Left lung (tissue), 10 donors: Measurements from ENCODE around the gene SPTBN1. TPM values are rescaled to one million over a fixed set of nuclear protein-coding genes. Genes with fewer than 3 reads are reported as not detected.

ENCODE experiments used
- ATAC-seq: fragments of 200-7000 bp; cut with Tn5 transposase; one replicate; pipeline ENCODE4 v1.9.1; 2020; ENCODE audit warnings: moderate library complexity
- DNase-seq, 4 donors: peaks; one replicate each; pipeline ENCODE4 v3.0.0-alpha.2; 2013 to 2020
- H3K27ac ChIP-seq, 2 donors: fragments of 200-600 bp; sonication (generic) in 1 of 2; one replicate each; pipeline versions ENCODE4 v1.5.0 to v1.8.0; 2020 to 2021
- H3K27me3 ChIP-seq, 2 donors: fragments of 200-600 bp; sonication (generic) in 1 of 2; one replicate each; pipeline versions ENCODE4 v1.5.0 to v1.8.0; 2020 to 2021
- H3K36me3 ChIP-seq, 2 donors: fragments of 200-600 bp; sonication (generic) in 1 of 2; one replicate each; pipeline versions ENCODE4 v1.5.0 to v1.8.0; 2020 to 2021
- H3K4me1 ChIP-seq, 2 donors: fragments of 200-600 bp; one replicate each; pipeline ENCODE4 v1.8.0; 2021
- H3K4me3 ChIP-seq, 2 donors: fragments of 200-600 bp; sonication (generic) in 1 of 2; one replicate each; pipeline versions ENCODE4 v1.5.0 to v1.8.0; 2020 to 2021; ENCODE audit warnings: mild to moderate bottlenecking in 1 of 2
- H3K9me3 ChIP-seq, 2 donors: fragments of 200-600 bp; sonication (generic) in 1 of 2; one replicate each; pipeline versions ENCODE4 v1.5.0 to v1.8.0; 2020 to 2021
- CTCF ChIP-seq, 2 donors: fragments of 200-600 bp; sonication (generic) in 1 of 2; IDR thresholded peaks; one replicate each; pipeline versions ENCODE4 v1.5.0 to v1.8.0; 2021; ENCODE audit warnings: antibody characterized with exemption in 2 of 2
- intact Hi-C, 2 donors: fragments of 100-400 bp; cut with DNase I; formaldehyde crosslinking; loops; one replicate each; pipeline versions ENCODE4 v1.11.2 to v1.14.2; 2022
- polyA plus RNA-seq, 6 donors: library from polyadenylated mRNA; unstranded; fragments of 120-200 nt; gene quantifications; one replicate each; pipeline ENCODE4 v1.2.1, GENCODE V29; 2013; ENCODE audit not compliant: insufficient read length in 6 of 6
- total RNA-seq, 2 donors: library from RNA; stranded (reverse); fragmentation: NEBNext Ultra II Directional; extraction: Animal tissue kit (Norgen Biotek cat#: 25700); gene quantifications; one replicate each; pipeline ENCODE4 v1.2.1, GENCODE V29; 2021
- donor health status: DM: no; HTN: yes; CAD: no.
- donor health status: DM: no; HTN: no; CAD: no.

The SPTBN1 gene
- total and polyA plus RNA-seq, 8 donors = 441 to 578 (median 543) TPM

GRCh38 chr2:54419855-54420523 lies 36.1 kb upstream of the SPTBN1 start:
- no peak for ATAC-seq
- H3K4me1 ChIP-seq = peaks cover 19 to 29% of the 10 kb centered on the region in 2 donors
- intact Hi-C loops = no loop called here
- H3K27ac ChIP-seq = peak overlapping the region; percentile 37 to 42
- no peak for DNase-seq
- H3K36me3 ChIP-seq = no peaks in the 10 kb centered on the region
- no peak overlapping the region for H3K4me3 ChIP-seq
- H3K9me3 ChIP-seq = peaks cover 0 to 5% of the 10 kb centered on the region in 2 donors
- no peak for TF ChIP-seq CTCF (IDR thresholded peaks at IDR 0.05)
- H3K27me3 ChIP-seq = no peaks in the 10 kb centered on the region

- ATAC-seq = no peak
- intact Hi-C loops = no loop called here
- no peak overlapping the region for H3K27ac ChIP-seq
Observed at GRCh38 chr2:54420524-54421172, 35.5 kb upstream of the SPTBN1 start.

GRCh38 chr2:54422072-54422581 lies 34.0 kb upstream of the SPTBN1 start:
- Histone ChIP-seq H3K27ac (no peak overlapping the region), H3K4me3 (no peak overlapping the region), H3K36me3 (no peaks in the 10 kb centered on the region), H3K27me3 (no peaks in the 10 kb centered on the region), H3K4me1 (peaks cover 8 to 21% of the 10 kb centered on the region in 2 donors), H3K9me3 (peaks cover 0 to 5% of the 10 kb centered on the region in 2 donors)
- ATAC-seq = no peak
- no peak for DNase-seq
- intact Hi-C loops = no loop called here
- TF ChIP-seq CTCF (IDR thresholded peaks at IDR 0.05) = no peak

More at GRCh38 chr2:54420524-54421172, 35.5 kb upstream of the SPTBN1 start:
- Histone ChIP-seq H3K4me3 (no peak overlapping the region), H3K4me1 (peaks cover 19 to 29% of the 10 kb centered on the region in 2 donors), H3K36me3 (no peaks in the 10 kb centered on the region), H3K27me3 (no peaks in the 10 kb centered on the region), H3K9me3 (peaks cover 0 to 5% of the 10 kb centered on the region in 2 donors)
- TF ChIP-seq CTCF (IDR thresholded peaks at IDR 0.05) = no peak
- no peak for DNase-seq

GRCh38 chr2:54423213-54423612 lies 32.9 kb upstream of the SPTBN1 start:
- intact Hi-C loops = no loop called here
- Histone ChIP-seq H3K4me1 (peaks cover 8 to 20% of the 10 kb centered on the region in 2 donors), H3K4me3 (no peak overlapping the region), H3K9me3 (peaks cover 0 to 5% of the 10 kb centered on the region in 2 donors), H3K27ac (peak overlapping the region in 1 of 2 donors; percentile 22), H3K27me3 (no peaks in the 10 kb centered on the region), H3K36me3 (no peaks in the 10 kb centered on the region)
- no peak for ATAC-seq
- DNase-seq = no peak
- no peak for TF ChIP-seq CTCF (IDR thresholded peaks at IDR 0.05)

GRCh38 chr2:54424555-54425163 lies 31.5 kb upstream of the SPTBN1 start:
- no peak overlapping the region for H3K4me3 ChIP-seq
- H3K27me3 ChIP-seq = no peaks in the 10 kb centered on the region
- H3K27ac ChIP-seq = no peak overlapping the region
- H3K36me3 ChIP-seq = no peaks in the 10 kb centered on the region
- H3K9me3 ChIP-seq = peaks cover 0 to 5% of the 10 kb centered on the region in 2 donors
- DNase-seq (no peak), ATAC-seq (no peak)
- intact Hi-C loops = no loop called here
- no peak for TF ChIP-seq CTCF (IDR thresholded peaks at IDR 0.05)
- H3K4me1 ChIP-seq = peaks cover 12 to 21% of the 10 kb centered on the region in 2 donors
